CD14-positive monocyte (primary cell): Measurements from ENCODE around the gene BBS9. TPM values are rescaled to one million over a fixed set of nuclear protein-coding genes. Genes with fewer than 3 reads are reported as not detected.
A peak's percentile ranks its signal among the peaks of the same experiment; 100 is the strongest.

Experiments
- DNase-seq, 3 donors: peaks; one replicate each; pipeline ENCODE4 v3.0.0-alpha.2; 2011 to 2022
- H2AFZ ChIP-seq: 2 replicates; pipeline ENCODE4 v1.6.0; 2012; ENCODE audit warnings: mild to moderate bottlenecking, low read depth, low read length, inconsistent platforms; ENCODE audit not compliant: insufficient read depth, poor library complexity, severe bottlenecking
- H3K27ac ChIP-seq, 2 donors: 1 replicate in 1 of 2; 2 replicates in 1 of 2; pipeline ENCODE4 v1.5.1; 2012 to 2013; ENCODE audit warnings: low read length in 2 of 2, control low read depth in 1 of 2, inconsistent platforms in 1 of 2, low read depth in 1 of 2, mild to moderate bottlenecking in 1 of 2
- H3K27me3 ChIP-seq, 2 donors: one replicate each; pipeline versions ENCODE4 v1.6.0 to v1.6.1; 2011 to 2013; ENCODE audit warnings: low read length in 2 of 2; ENCODE audit not compliant: control insufficient read depth in 2 of 2, insufficient read depth in 2 of 2
- H3K36me3 ChIP-seq, 2 donors: replicated peaks in 1 of 2; 1 replicate in 1 of 2; 2 replicates in 1 of 2; pipeline versions ENCODE4 v1.5.1 to v1.6.1; 2012 to 2013; ENCODE audit warnings: low read length in 2 of 2, control low read depth in 1 of 2, inconsistent platforms in 1 of 2, mild to moderate bottlenecking in 1 of 2; ENCODE audit not compliant: insufficient read depth in 2 of 2, control insufficient read depth in 1 of 2
- H3K4me1 ChIP-seq, 2 donors: 1 replicate in 1 of 2; 2 replicates in 1 of 2; pipeline versions ENCODE4 v1.5.1 to v1.6.1; 2012 to 2013; ENCODE audit warnings: low read length in 2 of 2, control low read depth in 1 of 2, inconsistent platforms in 1 of 2, mild to moderate bottlenecking in 1 of 2, moderate library complexity in 1 of 2; ENCODE audit not compliant: insufficient read depth in 2 of 2, control insufficient read depth in 1 of 2
- H3K4me2 ChIP-seq: replicated peaks from 2 replicates; pipeline ENCODE3; 2012; ENCODE audit warnings: low read length, moderate library complexity, mild to moderate bottlenecking; ENCODE audit not compliant: poor library complexity, severe bottlenecking; ENCODE audit errors: extremely low read depth
- H3K4me3 ChIP-seq, 3 experiments: fragments of 200-600 bp in 1 of 3; sonication (generic) in 1 of 3; replicated peaks in 1 of 3; 1 replicate in 2 of 3; 2 replicates in 1 of 3; pipeline ENCODE4 v1.5.1; 2011 to 2013; ENCODE audit warnings: low read length in 3 of 3, mild to moderate bottlenecking in 3 of 3, control low read depth in 2 of 3, low read depth in 2 of 3, inconsistent platforms in 1 of 3, moderate library complexity in 1 of 3
- H3K79me2 ChIP-seq: 2 replicates; pipeline ENCODE4 v1.6.0; 2012; ENCODE audit warnings: mild to moderate bottlenecking, control low read depth, inconsistent platforms, low read length, moderate library complexity; ENCODE audit not compliant: insufficient read depth
- H3K9ac ChIP-seq: 2 replicates; pipeline ENCODE4 v1.6.0; 2017; ENCODE audit warnings: low read length, mild to moderate bottlenecking; ENCODE audit not compliant: insufficient read depth, poor library complexity, severe bottlenecking
- H3K9me3 ChIP-seq, 2 donors: replicated peaks in 1 of 2; 1 replicate in 1 of 2; 2 replicates in 1 of 2; pipeline versions ENCODE4 v1.5.1 to v1.6.1; 2012 to 2013; ENCODE audit warnings: low read length in 2 of 2, control low read depth in 1 of 2; ENCODE audit not compliant: control insufficient read depth in 1 of 2, insufficient read depth in 1 of 2
- H4K20me1 ChIP-seq: 2 replicates; pipeline ENCODE4 v1.6.0; 2012; ENCODE audit warnings: mild to moderate bottlenecking, low read length, control low read depth, moderate library complexity; ENCODE audit not compliant: insufficient read depth
- H3K27ac Mint-ChIP-seq, 7 donors: one replicate each; pipeline ENCODE4 v1.8.0; 2020; ENCODE audit warnings: mild to moderate bottlenecking in 7 of 7, mixed read lengths in 7 of 7, moderate library complexity in 6 of 7, inconsistent platforms in 2 of 7
- H3K27me3 Mint-ChIP-seq, 3 donors: one replicate each; pipeline ENCODE4 v1.8.0; 2021 to 2022; ENCODE audit warnings: low read depth in 3 of 3, mild to moderate bottlenecking in 3 of 3, mixed read lengths in 3 of 3, moderate library complexity in 3 of 3, inconsistent platforms in 1 of 3
- H3K36me3 Mint-ChIP-seq, 2 donors: one replicate each; pipeline ENCODE4 v1.8.0; 2020; ENCODE audit warnings: mixed read lengths in 2 of 2, inconsistent platforms in 1 of 2, mild to moderate bottlenecking in 1 of 2
- H3K4me1 Mint-ChIP-seq: one replicate; pipeline ENCODE4 v1.8.0; 2020; ENCODE audit warnings: mild to moderate bottlenecking, mixed read lengths
- H3K4me3 Mint-ChIP-seq, 2 donors: one replicate each; pipeline ENCODE4 v1.8.0; 2020; ENCODE audit warnings: mild to moderate bottlenecking in 2 of 2, mixed read lengths in 2 of 2, moderate library complexity in 1 of 2
- H3K9me3 Mint-ChIP-seq, 7 donors: one replicate each; pipeline ENCODE4 v1.8.0; 2020 to 2022; ENCODE audit warnings: mixed read lengths in 7 of 7, mild to moderate bottlenecking in 6 of 7, moderate library complexity in 6 of 7, inconsistent platforms in 2 of 7
- WGBS: methylation state at CpG from one replicate; pipeline ENCODE4 v1.1.5; 2013; ENCODE audit warnings: missing lambda C conversion rate; ENCODE audit not compliant: insufficient coverage; 5-methylcytosine and 5-hydroxymethylcytosine counted together
- intact Hi-C, 2 donors: fragments of 100-400 bp; cut with micrococcal nuclease; formaldehyde crosslinking; loops; one replicate each; pipeline versions ENCODE4 v1.15.0 to v1.15.1; 2023
- polyA plus RNA-seq, 3 donors: library from polyadenylated mRNA; depleted of rRNA in 1 of 3; unstranded in 2 of 3; stranded (reverse) in 1 of 3; fragments of 300-500 nt in 2 of 3; fragments of >200 nt in 1 of 3; fragmentation: Illumina TruSeq in 2 of 3; gene quantifications; 1 replicate in 2 of 3; 2 replicates in 1 of 3; pipeline ENCODE4 v1.2.3, GENCODE V29; 2012 to 2021
- TF ChIP-seq, protein P1 (sequence below): fragments of 200-600 bp; IDR thresholded peaks from one replicate; pipeline ENCODE4 v1.8.0; 2022; ENCODE audit warnings: antibody characterized with exemption, mild to moderate bottlenecking

The BBS9 gene
- polyA plus RNA-seq, 3 donors = 4.9 to 7.5 (median 6.8) TPM

DNA sequence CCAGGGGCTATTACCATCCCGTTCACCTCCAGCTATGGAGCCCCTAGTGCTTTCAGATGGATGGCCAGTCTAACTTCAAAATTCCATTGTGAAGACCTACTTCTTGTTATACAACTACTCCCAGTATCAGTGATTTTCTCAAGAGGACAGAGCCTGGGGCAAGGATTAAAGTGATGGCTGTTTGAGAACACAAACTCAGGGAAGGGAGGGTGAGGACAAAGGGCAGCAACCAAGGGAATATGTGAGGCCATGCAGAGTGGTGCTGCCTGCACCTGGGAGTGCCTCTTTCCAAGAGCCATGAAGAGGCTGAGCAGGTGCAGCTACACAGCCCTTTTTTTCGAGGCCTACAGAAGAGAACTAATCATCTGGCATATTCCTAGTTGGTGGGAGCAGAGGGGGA, 472.5 kb downstream of the BBS9 start:
- H3K36me3 ChIP-seq = no peaks in the 10 kb centered on the region
- DNase-seq = no peak
- no peaks in the 10 kb centered on the region for H3K79me2 ChIP-seq
- no peaks in the 10 kb centered on the region for H3K4me1 ChIP-seq
- H3K9me3 ChIP-seq = peaks cover 0 to 3% of the 10 kb centered on the region in 2 donors
- H3K4me3 ChIP-seq = no peak overlapping the region
- H3K27ac Mint-ChIP-seq = no peak overlapping the region
- H3K4me1 Mint-ChIP-seq = no peaks in the 10 kb centered on the region
- H3K4me3 Mint-ChIP-seq = peak overlapping the region in 1 of 2 donors; percentile 7
- no peaks in the 10 kb centered on the region for H3K36me3 Mint-ChIP-seq
- intact Hi-C loops = no loop called here
- H3K4me2 ChIP-seq = no peak overlapping the region
- H3K9me3 Mint-ChIP-seq = peaks cover 0 to 11% (median 0%) of the 10 kb centered on the region in 7 donors
- no peaks in the 10 kb centered on the region for H4K20me1 ChIP-seq
- H3K9ac ChIP-seq = no peak overlapping the region
- TF ChIP-seq, protein P1, sequence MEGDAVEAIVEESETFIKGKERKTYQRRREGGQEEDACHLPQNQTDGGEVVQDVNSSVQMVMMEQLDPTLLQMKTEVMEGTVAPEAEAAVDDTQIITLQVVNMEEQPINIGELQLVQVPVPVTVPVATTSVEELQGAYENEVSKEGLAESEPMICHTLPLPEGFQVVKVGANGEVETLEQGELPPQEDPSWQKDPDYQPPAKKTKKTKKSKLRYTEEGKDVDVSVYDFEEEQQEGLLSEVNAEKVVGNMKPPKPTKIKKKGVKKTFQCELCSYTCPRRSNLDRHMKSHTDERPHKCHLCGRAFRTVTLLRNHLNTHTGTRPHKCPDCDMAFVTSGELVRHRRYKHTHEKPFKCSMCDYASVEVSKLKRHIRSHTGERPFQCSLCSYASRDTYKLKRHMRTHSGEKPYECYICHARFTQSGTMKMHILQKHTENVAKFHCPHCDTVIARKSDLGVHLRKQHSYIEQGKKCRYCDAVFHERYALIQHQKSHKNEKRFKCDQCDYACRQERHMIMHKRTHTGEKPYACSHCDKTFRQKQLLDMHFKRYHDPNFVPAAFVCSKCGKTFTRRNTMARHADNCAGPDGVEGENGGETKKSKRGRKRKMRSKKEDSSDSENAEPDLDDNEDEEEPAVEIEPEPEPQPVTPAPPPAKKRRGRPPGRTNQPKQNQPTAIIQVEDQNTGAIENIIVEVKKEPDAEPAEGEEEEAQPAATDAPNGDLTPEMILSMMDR = no peak
- H2AFZ ChIP-seq = no peak overlapping the region
- no peaks in the 10 kb centered on the region for H3K27me3 ChIP-seq
- no peak overlapping the region for H3K27ac ChIP-seq
- peaks cover 0 to 2% (median 0%) of the 10 kb centered on the region in 3 donors for H3K27me3 Mint-ChIP-seq
- no CpG with 5 or more reads among the region's 2 CpGs for WGBS

DNA sequence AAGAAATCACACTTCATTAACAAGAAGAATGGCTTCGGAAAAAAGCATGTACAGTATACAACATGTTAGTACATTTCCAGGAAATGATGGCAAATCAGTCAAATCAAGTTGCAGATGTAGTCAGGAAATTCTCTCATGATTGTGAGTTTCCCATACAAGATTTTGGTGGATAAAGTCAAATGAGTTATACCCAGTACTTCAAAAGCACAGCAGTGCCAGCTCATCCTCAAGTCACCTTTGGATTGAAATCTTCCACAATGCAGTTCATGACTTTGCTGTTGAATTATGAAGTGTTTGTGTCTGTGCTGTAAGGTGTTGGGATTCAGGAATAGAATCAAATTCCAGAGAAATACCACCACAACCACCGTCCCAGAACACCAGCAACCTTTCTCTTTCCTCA, 474.7 kb downstream of the BBS9 start:
- no peak overlapping the region for H3K4me2 ChIP-seq
- no peak overlapping the region for H3K9ac ChIP-seq
- H3K4me1 ChIP-seq = no peaks in the 10 kb centered on the region
- no peaks in the 10 kb centered on the region for H3K36me3 ChIP-seq
- peaks cover 0 to 11% (median 2%) of the 10 kb centered on the region in 7 donors for H3K9me3 Mint-ChIP-seq
- no CpG with 5 or more reads among the region's 2 CpGs for WGBS
- H3K9me3 ChIP-seq = peaks cover 0 to 3% of the 10 kb centered on the region in 2 donors
- H3K27ac ChIP-seq = no peak overlapping the region
- H3K27me3 ChIP-seq = no peaks in the 10 kb centered on the region
- no peaks in the 10 kb centered on the region for H4K20me1 ChIP-seq
- no peak overlapping the region for H3K4me3 ChIP-seq
- TF ChIP-seq, protein P1 = no peak
- H3K4me1 Mint-ChIP-seq = no peaks in the 10 kb centered on the region
- H3K36me3 Mint-ChIP-seq = no peaks in the 10 kb centered on the region
- no peaks in the 10 kb centered on the region for H3K79me2 ChIP-seq
- intact Hi-C loops = no loop called here
- peaks cover 0 to 2% (median 0%) of the 10 kb centered on the region in 3 donors for H3K27me3 Mint-ChIP-seq
- no peak overlapping the region for H2AFZ ChIP-seq
- H3K27ac Mint-ChIP-seq = no peak overlapping the region
- no peak overlapping the region for H3K4me3 Mint-ChIP-seq
- DNase-seq = no peak
